Globus pallidus (tissue), 1 donor: ENCODE measurements around the gene KDM3B.
"Not testable (repeated sequence)": the region's sequence is repeated elsewhere in the genome, so short reads cannot be mapped to it uniquely, and the experiment has no call there.

Experiments used
- DNase-seq: peaks from one replicate; pipeline ENCODE4 v3.0.0-alpha.2; 2015; ENCODE audit warnings: low spot score

Gene KDM3B, protein sequence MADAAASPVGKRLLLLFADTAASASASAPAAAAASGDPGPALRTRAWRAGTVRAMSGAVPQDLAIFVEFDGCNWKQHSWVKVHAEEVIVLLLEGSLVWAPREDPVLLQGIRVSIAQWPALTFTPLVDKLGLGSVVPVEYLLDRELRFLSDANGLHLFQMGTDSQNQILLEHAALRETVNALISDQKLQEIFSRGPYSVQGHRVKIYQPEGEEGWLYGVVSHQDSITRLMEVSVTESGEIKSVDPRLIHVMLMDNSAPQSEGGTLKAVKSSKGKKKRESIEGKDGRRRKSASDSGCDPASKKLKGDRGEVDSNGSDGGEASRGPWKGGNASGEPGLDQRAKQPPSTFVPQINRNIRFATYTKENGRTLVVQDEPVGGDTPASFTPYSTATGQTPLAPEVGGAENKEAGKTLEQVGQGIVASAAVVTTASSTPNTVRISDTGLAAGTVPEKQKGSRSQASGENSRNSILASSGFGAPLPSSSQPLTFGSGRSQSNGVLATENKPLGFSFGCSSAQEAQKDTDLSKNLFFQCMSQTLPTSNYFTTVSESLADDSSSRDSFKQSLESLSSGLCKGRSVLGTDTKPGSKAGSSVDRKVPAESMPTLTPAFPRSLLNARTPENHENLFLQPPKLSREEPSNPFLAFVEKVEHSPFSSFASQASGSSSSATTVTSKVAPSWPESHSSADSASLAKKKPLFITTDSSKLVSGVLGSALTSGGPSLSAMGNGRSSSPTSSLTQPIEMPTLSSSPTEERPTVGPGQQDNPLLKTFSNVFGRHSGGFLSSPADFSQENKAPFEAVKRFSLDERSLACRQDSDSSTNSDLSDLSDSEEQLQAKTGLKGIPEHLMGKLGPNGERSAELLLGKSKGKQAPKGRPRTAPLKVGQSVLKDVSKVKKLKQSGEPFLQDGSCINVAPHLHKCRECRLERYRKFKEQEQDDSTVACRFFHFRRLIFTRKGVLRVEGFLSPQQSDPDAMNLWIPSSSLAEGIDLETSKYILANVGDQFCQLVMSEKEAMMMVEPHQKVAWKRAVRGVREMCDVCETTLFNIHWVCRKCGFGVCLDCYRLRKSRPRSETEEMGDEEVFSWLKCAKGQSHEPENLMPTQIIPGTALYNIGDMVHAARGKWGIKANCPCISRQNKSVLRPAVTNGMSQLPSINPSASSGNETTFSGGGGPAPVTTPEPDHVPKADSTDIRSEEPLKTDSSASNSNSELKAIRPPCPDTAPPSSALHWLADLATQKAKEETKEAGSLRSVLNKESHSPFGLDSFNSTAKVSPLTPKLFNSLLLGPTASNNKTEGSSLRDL (N-terminal part only)

DNA sequence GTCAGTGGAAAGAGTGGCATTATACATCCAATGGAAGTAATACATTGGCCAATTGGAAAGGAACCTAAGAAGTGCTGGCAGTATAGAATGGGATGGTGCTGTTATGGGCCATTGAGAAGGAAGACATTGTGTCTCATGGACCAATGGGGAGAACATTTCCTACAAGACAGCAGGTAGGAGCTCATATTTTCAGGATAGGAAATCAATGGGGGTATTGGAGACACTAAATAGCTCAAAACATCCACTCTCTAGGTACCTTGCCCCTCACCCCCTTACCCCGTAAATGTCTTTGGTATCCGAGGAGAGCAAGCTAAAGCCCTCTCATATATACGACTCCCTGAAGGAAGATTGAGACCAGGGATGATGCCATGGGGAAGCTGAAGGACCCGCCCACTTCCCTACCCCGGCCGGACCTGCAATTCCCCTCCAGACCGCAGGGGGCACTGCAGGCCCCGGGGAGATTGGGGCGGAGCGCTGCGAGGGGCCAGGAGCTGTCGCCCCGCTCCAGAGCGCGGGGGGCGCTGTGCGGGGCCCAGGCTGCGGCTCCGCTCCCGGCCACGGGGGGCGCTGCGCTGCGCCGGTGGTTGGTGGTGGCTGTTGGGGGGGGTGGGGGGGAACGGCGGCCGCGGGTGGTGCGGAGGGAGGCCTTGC, at the start of gene KDM3B:
TSS of gene KDM3B (plus strand) at position 615 of the 651 bp plus-strand sequence. CDS start 111 bp downstream, outside the sequence.
- DNase-seq, result peak; percentile 70

DNA sequence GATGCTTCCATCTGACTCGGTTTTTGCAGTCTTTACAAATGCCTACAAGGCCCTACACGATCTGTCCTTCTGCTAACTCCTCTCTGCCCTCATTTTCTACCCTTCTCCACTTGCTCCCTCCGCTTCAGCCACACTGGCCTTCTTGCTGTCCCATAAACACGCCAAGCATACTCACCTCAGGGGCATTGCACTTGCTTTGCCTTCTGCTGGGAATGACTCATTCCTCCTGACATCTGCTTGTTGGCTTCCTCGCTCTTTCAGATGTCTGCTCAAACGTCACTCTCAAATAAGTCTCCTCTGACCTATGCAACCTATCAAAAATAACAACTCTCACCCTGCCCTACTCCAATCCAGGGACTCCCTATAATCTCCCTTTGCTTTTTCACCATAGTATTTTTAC, 49.1 kb upstream of the KDM3B start:
- DNase-seq, result no peak

DNA sequence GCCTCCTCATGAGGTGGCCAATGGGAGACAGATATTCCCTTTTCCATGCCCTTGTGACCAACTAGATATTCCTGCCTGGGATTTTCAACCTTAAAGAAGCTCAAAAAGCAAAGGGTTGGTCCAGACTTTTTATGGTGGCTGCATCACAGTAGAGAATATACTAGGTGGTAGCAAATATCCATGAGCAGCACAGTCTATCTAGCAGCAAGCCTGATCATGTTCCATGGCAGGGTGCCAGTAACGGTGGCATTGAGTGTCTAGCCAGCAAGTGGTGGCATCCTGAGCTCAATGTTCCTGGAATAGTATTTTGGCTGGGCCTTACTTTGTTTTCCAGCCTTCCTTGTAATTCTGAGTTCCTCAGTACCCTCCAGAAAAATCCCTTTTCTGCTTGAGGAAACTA, 46.7 kb upstream of the KDM3B start:
- DNase-seq, result no peak

DNA sequence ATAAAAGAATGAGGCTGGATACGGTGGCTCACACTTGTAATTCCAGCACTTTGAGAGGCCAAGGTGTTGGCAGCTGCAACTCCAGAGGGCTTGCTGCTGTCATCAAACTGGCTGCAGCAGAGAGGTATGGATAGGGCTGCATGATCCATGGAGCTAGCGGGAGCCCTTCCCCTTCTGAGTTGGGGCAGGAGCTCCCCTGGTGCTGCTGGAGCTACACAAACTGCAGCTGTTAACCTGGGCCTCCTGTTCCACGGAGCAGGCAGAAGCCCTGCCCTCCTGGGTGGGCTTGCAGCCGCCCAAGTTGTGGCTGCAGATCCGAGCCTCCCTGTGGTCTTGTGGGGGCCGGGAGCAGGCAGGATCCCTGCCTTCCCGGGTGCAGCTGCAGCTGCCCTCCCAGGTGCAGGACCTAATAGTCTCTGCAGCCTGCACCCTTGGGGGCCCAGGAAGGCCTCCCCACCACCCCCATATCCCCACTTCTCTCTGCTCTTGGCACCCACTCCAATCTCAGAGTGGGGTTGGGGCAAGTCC, 36.7 kb upstream of the KDM3B start:
- no peak for DNase-seq

DNA sequence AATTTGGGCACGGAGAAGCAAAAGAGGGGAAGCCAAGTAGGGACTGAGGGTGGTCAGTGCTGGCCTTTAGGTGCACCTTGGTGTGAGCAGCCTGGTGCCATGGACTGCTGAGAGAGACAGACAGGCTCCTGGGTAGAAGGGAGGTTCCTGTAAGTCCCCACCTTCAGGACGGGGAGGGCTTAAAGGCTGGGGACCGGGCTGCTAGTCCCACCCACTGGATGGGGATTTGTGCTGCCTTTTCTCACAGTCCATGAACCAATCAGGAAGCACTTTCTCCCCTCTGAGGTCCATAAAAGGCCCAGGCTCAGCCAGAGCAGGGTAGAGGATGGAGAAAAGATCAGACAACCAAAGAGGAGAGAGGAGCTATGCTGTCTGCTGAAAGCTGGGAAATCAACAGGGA, 36.1 kb upstream of the KDM3B start:
- no peak for DNase-seq

DNA sequence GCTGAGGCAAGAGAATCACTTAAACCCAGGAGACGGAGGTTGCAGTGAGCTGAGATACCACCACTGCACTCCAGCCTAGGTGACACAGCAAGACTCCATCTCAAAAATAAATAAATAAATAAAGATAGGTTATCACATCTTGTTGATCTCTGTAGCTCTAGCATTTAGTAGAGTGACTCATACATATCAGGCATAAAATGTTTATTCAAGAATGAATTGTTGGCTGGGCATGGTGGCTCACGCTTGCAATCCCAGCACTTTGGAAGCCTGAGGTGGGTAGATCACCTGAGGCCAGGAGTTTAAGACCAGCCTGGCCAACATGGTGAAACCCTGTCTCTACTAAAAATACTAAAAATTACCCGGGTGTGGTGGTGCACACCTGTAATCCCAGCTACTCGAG, 34.3 kb upstream of the KDM3B start:
- not testable (repeated sequence) for DNase-seq

DNA sequence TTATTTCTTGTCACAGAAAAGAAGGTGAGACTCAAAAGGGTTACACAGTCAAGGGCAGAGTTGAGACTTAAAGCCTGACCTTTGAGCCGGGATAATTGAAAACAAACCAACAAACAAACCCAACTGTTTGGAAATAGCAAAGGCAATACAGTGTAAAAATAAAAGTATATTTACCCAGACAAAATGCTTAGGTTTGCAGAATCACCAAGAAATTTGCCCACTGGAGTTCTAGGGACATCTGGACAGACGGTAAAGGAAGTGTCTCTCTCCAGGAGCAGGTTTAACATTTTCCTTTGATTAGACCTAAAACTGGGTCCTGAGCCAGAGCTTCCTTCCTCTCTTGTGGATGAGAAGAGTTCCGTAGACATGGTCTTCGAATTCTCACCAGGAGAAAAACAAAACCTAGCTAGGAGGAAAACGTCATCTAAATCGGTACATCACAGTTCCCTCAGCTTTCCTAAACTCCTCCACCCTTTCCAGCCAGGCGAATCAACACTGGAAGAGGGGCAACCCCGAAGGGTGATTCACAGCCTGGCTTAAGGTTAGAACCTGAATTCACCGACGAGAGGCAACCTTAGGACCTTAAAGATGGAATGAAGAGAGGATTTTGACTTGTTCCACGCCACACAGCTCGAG, 21.6 kb upstream of the KDM3B start:
- DNase-seq, result no peak

DNA sequence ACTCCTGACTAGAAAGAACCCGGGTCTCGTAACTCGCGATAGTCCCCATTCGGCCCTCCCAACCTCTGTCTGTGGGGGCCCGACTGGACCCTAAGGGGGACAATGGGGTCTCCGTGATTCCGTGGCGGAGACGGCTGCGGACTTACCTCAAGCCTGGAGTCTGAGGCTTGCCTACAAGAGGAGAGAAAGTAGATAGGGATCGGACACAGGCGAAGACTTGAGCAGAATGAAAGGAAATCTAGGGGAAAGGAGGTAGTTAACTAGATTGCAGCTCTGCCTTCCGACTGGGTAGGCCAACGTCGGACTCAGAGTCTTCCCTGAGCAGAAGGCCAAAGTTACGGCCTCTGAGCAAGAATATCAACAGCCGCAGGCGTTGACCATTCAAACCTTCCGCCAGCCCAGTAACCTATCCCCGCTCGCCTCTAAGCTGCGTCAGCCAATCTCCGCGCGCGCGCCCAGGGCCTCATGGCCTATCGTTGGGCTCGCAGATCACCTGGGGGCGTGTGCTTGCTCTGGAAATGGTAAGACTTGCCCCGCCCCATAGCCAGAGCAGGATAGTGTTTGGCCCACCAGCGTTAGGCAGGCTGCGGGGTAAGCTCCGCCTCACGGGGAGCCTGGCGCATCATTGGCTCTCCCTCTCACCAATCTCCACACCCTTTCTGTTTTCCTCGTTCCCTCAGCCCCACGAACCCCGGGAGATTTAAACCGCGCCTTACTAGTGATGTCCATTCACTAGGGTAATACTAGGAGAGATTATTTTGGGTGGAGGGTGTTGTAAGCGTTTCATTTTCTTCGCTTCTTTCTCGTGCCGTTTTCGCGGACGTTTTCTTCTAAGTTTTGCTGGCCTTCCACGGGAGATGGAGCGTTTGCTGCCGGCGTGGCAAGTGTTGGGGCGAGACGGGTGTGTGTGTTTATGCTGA, 20.8 kb upstream of the KDM3B start, which contains the start of gene CDC25C:
TSS of gene CDC25C (minus strand) at position 356 of the 920 bp plus-strand sequence. CDS start 624 bp downstream, outside the sequence.
- peak; percentile 98 for DNase-seq

DNA sequence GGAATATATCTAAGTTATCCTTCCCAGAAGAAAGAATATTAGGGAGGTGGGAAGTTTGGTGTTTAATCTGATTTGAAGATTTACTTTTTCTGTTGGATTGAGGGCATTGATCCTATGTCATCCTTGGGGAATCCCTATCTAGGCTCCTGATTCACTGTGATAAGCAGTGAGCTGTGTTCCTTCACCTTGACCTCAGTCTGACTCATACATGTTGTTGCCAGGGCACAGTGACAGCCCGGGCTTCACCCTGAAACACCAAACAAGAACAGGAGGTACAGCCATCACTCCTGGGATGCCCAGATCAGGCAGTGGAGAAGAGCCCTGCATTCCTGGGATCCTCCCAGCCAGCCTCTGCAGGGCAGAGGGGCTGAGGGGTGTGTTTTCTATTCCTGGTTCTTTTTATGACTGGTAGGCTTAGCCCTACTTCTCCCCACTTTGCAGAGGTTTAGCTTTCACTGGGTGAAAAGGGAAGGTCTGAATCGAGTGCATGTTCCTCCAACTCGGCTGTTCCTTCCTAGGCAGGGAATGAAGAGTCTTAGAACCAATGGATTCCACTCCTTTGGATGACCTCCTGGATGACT, 17.5 kb upstream of the KDM3B start:
- DNase-seq, result no peak

DNA sequence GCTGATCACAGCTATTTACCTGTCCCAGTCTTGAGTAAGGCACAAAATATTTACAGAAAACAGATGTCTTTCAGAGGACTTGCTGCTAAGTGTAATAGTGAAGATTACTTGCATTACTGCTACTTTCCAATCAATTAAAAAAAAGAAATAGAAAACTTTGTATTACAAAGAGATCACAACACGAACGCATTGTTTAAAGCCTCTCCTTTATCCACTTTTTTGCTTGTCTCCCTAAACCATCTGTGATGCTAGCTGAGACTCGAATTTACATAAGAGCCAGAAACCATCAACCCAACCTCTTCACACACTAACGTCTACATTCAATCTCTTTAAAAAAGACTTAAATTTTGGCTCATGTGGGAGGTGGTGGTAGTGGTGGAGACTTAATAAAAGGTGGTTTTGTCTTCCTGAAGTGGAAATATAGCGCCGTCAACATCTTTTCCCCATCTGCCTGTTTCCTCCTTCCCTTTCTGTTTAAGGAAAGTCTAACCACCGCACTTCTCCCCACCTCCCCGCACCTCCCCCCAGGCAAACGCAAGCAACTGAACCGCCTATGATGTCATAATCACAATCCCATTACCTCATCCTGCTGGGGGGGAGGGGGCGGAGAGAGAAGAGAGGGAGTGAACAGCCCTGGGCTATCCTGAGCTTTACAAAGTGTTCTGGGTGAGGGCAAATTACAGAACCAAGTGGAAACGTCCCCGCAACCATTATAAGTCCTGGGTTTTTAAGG, 15.4 kb upstream of the KDM3B start:
- peak; percentile 88 for DNase-seq

DNA sequence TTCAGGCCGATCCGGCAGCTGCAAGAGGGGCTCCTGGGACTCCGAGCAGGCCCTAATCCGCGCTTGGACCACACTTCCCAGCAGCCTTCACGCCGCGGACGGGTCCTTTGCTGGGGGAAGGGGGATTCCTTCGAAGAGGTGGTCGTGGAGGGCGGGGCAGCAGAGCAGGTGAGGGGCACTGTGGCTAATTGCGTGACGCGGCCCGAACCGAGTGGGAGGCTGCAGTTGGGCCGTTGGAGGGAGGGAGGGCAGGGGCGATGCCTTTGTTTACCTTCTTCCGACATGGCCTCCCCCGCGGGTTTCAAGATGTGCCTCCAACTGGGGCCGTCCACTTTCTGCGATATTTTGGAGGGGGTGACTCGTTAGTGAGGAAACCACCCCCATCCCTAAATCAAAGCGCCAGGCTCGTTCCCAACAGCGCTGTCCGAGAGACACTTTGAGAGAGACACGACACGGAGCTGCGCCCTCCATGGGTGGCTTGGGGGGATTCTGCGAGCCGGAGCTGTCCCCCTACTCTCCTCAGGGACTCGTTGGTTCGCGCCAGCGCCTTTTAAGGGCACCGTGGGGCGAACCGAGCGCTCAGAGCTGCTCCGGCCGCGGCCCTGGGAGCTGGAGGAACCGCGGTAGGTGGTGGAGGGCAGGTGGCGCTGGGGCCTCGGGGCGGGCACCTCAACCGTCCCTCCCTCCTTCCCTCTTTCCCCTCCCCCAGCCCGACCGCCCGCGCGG, 14.6 kb upstream of the KDM3B start, which contains the start of gene FAM53C:
TSS of gene FAM53C (plus strand) at position 582 of the 726 bp plus-strand sequence. CDS start 3,070 bp downstream, outside the sequence.
- DNase-seq, result peak; percentile 90

DNA sequence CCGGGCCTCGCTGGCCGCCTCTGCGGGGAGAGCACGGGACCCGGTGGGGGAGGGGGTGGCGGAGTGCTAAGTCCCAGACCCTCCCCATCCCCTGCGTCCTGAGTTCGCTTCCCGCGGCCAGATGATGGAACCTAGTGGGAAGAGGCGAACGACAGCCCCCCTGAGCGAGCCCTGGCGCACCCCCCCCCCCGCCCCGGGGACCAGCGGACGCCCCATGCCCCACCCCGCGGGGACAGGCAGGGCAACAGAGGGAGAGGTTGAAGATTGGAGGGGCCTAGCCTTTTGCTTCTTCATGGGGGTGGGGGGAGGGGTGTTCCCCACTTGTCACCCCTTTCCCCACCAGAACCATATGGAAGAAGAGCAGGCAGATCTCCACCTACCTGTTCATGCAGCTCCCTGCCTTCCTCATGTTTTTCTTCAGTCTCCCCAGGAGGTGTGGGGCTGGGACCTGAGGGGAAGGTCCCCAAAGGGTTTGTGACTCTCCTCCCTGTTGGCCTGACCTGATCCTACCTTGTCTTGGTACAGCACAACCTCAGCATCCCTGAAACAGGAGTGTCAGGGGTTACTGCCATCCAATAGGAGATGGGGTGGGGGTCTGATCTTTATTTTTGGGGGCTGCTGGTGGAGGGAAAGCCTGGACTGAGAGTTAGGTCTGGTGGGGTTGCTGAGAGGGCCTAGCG, 13.9 kb upstream of the KDM3B start:
- DNase-seq, result peak; percentile 28

DNA sequence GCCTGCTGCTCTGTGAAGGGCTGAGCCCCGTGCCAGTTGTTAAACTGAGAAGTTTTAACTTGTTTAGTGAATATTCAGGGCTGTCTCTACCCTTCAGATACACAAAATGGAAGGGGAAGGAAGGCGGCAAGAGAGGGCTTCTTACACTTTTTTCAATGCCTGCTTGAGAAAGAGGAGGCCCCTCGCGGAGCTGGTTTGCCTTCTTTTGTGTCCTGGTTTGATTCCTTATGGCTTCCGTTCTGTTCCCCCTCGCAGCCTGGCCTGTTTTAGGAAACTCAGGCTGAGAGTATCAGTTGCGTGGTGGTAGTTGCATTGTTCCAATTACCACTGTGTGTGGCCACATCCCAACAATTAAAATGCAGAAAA, 13.4 kb upstream of the KDM3B start:
- DNase-seq, result peak; percentile 30

DNA sequence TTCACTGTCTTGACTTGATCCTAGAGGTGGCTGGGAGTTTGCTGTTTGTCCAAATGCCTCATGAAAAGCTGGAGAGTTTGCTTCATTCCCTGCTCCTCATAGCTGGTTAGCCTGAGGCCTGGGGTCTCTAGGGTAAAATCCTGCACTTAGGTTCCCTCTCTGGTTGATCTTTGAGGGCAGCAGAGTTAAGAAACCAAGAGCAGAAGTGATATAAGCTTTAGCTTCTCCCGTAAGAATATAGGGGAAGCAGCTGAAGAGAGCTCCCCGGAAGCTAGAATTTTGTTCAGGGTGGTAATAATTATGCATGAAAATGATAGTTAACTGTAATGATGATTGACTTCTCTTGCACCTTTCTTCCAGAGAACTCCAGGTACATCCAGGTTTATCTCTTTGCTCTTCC, 13.0 kb upstream of the KDM3B start:
- peak; percentile 16 for DNase-seq

DNA sequence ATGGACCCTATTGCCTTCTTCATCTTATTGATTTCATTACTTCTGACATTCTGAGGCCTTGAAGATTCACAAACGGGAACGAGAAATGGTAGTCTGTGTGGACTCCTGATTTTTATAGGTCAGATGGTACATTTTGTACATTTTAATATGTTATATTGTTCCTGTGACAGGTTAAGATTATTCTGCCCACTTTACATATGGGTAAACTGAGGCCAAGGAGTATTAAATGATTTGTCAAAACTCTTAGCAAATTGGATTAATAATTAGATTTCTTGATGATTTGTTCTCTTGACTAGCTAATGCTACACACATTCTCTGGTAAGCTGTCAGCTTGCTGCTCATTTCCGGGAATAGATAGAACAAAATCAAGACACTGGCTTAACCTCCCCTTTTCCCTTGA, 12.5 kb upstream of the KDM3B start:
- no peak for DNase-seq

DNA sequence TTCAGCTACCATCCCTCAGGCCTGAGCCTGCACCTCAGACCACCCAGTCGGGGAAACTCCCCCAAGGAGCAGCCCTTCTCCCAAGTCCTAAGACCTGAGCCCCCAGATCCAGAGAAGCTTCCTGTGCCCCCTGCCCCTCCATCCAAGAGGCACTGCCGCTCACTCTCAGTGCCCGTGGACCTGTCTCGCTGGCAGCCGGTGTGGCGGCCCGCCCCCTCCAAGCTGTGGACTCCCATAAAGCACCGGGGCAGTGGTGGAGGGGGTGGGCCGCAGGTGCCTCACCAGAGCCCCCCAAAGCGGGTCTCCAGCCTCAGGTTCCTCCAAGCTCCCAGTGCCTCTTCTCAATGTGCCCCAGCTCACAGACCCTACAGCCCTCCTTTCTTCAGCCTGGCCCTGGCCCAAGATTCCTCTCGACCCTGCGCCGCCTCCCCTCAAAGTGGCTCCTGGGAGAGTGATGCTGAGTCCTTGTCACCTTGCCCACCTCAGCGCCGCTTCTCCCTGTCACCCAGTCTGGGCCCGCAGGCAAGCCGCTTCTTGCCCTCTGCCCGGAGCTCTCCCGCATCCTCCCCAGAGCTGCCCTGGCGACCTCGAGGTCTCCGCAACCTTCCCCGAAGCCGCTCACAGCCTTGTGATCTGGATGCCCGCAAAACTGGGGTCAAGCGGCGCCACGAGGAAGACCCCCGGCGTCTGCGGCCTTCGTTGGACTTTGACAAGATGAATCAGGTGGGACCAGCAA, 7.4 kb upstream of the KDM3B start:
- DNase-seq, result no peak
